ENCODE results near the gene HUS1.

The HUS1 gene

GRCh38 chr7:47978790-47979144, 648 bp downstream of the HUS1 start:
- DNase-seq, result no peak

DNA sequence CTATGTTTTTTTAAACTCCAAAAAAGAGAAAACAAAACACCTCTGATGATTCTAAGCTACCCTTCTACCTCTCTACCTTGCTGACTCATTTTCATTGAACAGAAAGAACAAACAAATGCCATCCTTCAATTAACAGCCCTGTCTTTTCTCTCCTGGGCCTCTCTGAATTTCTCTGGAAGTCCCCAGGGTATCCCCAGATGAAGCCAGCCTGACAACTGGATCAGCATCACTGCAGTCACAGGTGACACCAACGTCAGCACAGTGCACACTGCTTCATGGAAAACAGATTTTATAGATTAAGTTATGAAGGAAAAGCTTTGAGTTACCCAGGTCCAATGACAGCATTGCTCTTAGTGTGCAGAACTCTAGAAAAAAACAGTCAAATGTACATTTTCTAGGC, 5.7 kb downstream of the HUS1 start:
- DNase-seq, result no peak

DNA sequence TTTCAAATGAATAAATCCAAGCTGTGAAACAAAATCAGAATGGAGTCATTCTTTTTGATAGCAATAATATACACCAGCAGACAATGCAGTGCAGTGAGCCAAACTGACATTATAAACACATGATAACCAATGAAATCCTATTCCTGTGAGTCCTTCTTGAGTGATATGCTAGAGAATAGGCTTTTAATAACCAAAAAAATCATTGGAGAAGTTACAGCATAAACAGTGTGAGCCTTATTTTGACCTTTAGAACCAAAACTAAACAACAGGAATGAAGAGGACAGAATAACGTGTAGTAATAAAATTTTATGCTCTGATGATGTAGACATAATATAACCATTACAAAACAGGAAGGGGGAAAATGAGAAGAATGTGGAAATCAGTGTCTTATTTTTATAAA, 8.7 kb downstream of the HUS1 start:
- no peak for DNase-seq

GRCh38 chr7:47968847-47969774, 10.3 kb downstream of the HUS1 start:
- DNase-seq, result peak; percentile 80

- DNase-seq, result no peak
Observed at GRCh38 chr7:47967708-47968107, 11.7 kb downstream of the HUS1 start.

- DNase-seq, result no peak
Observed at GRCh38 chr7:47967123-47967522, 12.3 kb downstream of the HUS1 start.

GRCh38 chr7:47965456-47965855, 14.0 kb downstream of the HUS1 start:
- no peak for DNase-seq

DNA sequence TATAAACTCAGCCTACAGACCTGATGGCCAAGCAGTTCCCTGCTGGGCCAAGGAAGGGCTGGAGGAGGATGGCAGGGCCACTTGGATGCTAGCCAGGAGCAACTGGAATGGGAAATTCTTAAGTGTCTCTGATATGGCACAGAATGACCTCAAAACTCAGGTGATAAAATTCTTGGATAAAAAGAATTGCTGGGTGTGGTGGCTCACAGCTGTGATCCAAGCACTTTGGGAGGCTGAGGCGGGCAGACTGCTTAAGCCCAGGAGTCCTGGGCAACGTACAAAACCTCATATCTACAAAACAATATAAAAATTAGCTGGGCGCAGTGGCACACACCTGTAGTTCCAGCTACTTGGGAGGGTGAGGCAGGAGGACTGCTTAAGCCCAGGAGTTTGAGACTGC, 17.2 kb downstream of the HUS1 start:
- no peak for DNase-seq

DNA sequence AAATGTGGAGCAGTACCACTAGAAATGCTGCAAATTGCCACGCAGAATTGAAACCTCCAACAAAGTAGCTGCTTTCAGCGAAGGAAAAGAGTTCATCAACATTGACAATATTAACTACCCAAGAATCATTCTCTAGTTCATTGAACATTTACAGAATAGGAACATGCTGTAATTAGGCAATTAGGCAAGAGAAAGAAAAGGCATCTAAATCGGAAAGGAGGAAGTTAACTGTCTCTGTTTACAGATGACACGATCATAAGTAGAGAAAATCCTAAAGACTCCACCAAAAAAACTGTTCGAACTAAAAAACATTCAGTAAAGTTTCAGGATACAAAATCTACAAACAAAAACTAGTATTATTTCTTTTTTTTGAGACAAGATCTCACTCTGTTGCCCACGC, 22.3 kb downstream of the HUS1 start:
- no peak for DNase-seq

DNA sequence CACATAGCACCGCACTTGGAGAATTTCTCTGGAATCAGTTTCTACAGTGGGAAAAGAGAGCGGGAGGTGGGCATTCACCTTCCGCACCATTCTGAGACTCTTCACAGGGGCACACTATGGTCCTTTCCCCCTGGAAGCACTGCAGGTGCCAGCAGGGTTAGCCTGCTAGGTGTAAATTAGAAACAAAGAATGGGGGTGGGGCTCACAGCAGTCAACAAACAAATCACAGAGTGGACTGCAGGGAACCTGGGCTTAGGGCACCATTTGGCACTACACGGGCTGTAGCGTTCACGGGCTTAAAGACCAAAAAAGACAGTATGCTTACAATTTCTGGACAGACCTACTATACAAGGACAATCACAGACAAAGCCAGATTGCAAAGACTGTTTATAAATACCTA, 23.2 kb downstream of the HUS1 start:
- DNase-seq, result no peak

GRCh38 chr7:47954231-47954911, 25.0 kb downstream of the HUS1 start:
- no peak for DNase-seq

- no peak for DNase-seq
Observed at GRCh38 chr7:47953822-47954221, 25.6 kb downstream of the HUS1 start.

DNA sequence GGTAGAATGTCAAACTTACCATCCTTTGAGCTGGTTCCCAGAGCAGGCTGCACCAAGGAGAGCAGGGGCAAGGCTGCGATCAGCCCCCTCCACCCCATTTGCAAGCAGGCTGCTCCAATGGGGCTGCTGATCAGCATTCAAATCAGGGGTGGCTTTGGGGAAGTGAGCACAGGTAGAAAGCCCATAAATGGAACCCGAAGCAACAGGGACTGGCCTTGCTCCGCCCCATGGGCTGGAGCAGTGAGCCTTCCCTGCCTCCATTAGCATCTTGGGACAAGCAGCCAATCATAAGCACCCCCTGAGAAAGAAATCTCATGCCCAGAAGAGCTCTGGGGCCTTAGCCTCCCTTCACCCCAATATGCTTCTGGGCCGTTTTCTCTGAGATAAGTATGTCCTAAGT, 27.2 kb downstream of the HUS1 start:
- no peak for DNase-seq

- no peak for DNase-seq
Observed at GRCh38 chr7:47951374-47951773, 28.0 kb downstream of the HUS1 start.

DNA sequence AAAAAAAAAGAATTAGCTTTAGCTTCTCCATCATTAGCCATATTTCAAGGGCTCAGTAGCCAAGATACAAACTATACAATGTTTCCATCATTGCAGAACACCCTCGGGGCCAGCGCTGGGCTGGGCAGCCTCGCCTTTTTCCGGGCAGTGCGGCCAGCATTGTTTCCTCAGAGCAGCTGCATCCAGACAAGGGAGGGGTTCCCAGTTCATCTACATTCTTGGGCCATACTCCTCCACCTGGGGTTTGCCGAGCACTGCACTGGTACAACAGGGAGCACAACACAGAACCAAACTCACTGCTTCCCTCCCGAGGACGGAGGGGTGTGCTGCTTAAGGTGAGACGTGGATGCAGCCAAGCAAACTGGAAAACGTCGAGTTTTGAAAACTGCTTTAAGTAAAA, 28.7 kb downstream of the HUS1 start:
- DNase-seq, result no peak

DNA sequence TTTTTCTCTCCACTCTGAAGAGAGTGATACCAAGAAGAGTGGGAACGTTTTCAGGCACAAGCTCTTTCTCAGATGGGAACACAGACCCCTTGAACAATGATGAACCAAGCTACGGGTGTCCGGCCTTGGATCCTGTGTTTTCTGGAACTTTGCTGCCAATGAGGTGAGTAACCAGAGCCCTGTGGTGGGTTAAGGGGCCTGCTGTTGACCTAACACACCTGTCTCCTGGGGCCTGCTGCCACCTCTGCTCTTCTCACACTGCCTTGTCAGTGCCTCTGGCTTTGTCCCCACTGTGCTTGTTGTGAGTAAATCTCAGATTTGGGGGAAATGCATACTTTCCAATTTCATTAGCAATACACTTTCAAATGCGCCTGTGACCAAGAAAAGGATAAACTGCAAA, 29.7 kb downstream of the HUS1 start:
- DNase-seq, result no peak

- DNase-seq, result no peak
Observed at GRCh38 chr7:47948141-47948790, 31.1 kb downstream of the HUS1 start, which contains the start of gene PKD1L1. Gene PKD1L1 (minus strand): TSS chr7:47948466. CDS start chr7:47948440, 26 bp downstream.

DNA sequence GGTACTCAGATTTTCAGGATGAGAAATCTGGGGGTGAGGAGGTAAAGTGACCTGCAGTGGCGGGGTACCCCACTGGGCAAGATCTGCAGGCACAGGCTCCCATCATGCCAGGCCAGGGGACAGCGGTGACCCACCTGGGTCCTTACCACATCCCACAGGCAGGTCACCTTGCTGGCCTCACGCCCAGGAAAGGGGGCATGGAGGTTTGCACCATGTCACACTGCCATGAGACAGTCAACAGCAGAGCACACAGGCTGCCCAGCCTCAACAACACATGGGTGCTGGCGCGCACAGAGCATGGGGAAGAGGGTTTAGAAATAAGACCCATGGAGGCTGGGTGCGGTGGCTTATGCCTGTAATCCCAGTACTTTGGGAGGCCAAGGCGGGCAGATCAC, 32.1 kb downstream of the HUS1 start:
- no peak for DNase-seq

GRCh38 chr7:47946581-47947354, 32.6 kb downstream of the HUS1 start:
- DNase-seq, result no peak

- DNase-seq, result peak; percentile 86
Observed at GRCh38 chr7:47945261-47946015, 34.0 kb downstream of the HUS1 start.

- DNase-seq, result no peak
Observed at GRCh38 chr7:47944536-47945260, 34.7 kb downstream of the HUS1 start.

Measured in hematopoietic multipotent progenitor cell treated with erythropoietin and hydrocortisone succinate and interleukin-3 and kit ligand, for 4 days (in vitro differentiated cells).